Coronary artery (tissue), 2 donors: ENCODE results near the gene RNU5B-1.

ENCODE experiments used
- DNase-seq: peaks from one replicate; pipeline ENCODE4 v3.0.0-alpha.2; 2017; ENCODE audit warnings: low spot score
- H3K27ac ChIP-seq, 2 donors: fragments of 200-600 bp; sonication (generic); one replicate each; pipeline ENCODE4 v1.5.1; 2016 to 2019
- H3K4me3 ChIP-seq: fragments of 200-600 bp; sonication (generic); 2 replicates; pipeline ENCODE4 v1.5.1; 2016; ENCODE audit warnings: mild to moderate bottlenecking, moderate library complexity
- TF ChIP-seq, protein P1 (sequence below): fragments of 200-600 bp; sonication (generic); IDR thresholded peaks from one replicate; pipeline ENCODE4 v1.5.1; 2019; ENCODE audit warnings: antibody characterized with exemption

The RNU5B-1 gene

DNA sequence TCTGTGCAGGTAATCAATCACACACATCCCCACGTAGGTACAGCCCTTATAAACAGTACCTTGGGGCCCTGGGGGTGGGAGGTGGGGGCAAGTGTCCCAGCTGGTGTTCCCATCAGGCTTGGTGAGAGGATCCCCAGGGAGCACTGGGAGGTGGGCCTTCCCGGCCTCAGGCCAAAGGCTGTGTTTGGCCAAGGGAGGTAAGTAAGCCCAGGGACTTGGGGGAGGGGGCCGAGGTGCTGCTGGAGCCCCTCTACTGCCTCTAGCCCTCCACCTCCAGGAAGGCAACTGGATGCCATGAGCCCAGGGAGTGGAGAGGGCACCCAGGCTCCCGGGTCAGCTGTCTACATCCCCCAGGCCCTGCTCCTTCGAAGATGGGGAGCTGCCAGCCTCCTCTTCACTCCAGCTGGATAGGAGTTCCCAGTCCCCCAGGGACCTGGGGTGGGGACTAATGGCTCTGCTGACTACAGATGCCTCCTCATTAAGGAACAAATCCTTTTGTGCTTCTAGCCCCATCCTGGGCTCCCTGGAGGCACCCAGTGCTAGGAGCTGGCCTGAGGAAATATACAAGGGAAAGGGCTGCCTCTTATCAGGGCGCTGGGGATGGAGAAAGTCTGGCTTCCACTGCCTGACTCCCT, 33.1 kb downstream of the RNU5B-1 start:
- TF ChIP-seq, protein P1, sequence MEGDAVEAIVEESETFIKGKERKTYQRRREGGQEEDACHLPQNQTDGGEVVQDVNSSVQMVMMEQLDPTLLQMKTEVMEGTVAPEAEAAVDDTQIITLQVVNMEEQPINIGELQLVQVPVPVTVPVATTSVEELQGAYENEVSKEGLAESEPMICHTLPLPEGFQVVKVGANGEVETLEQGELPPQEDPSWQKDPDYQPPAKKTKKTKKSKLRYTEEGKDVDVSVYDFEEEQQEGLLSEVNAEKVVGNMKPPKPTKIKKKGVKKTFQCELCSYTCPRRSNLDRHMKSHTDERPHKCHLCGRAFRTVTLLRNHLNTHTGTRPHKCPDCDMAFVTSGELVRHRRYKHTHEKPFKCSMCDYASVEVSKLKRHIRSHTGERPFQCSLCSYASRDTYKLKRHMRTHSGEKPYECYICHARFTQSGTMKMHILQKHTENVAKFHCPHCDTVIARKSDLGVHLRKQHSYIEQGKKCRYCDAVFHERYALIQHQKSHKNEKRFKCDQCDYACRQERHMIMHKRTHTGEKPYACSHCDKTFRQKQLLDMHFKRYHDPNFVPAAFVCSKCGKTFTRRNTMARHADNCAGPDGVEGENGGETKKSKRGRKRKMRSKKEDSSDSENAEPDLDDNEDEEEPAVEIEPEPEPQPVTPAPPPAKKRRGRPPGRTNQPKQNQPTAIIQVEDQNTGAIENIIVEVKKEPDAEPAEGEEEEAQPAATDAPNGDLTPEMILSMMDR = no peak
- no peak overlapping the region for H3K27ac ChIP-seq
- no peak overlapping the region for H3K4me3 ChIP-seq
- no peak for DNase-seq

DNA sequence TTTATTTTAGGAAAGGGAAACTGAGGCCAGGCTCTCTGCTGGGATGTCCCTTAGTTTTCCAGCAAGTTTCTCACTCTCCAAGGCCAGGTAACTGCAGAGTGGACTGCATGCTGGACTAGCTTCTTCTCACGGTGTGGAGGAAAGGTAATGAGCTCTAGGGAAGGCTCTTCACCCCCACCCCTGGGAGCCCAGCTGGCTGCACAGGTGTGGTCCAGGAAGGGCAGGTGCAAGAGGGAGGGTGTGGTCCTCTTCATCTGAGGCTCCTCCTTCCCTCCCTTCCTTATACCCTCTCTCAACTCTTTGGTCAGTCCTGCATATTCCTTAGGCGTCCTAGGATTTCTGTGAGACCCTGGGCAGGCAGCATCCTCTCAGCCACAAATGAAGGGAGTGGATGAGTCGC, 33.9 kb downstream of the RNU5B-1 start:
- H3K4me3 ChIP-seq = no peak overlapping the region
- TF ChIP-seq, protein P1 = no peak
- H3K27ac ChIP-seq = no peak overlapping the region
- DNase-seq = no peak

DNA sequence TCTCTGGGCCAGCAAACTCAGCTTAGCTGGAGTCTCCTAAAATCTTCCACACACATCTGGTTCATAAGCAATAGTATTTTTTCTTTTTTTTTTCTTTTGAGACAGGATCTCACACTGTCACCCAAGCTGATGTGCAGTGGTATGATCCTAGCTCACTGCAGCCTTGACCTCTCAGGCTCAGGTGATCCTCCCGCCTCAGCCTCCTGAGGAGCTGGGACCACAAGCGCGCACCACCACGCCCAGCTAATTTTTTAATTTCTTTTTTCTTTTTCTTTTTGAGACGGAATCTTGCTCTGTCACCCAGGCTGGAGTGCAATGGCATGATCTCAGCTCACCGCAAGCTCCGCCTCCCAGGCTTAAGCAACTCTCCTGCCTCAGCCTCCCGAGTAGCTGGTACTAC, 34.3 kb downstream of the RNU5B-1 start:
- TF ChIP-seq, protein P1 = no peak

DNA sequence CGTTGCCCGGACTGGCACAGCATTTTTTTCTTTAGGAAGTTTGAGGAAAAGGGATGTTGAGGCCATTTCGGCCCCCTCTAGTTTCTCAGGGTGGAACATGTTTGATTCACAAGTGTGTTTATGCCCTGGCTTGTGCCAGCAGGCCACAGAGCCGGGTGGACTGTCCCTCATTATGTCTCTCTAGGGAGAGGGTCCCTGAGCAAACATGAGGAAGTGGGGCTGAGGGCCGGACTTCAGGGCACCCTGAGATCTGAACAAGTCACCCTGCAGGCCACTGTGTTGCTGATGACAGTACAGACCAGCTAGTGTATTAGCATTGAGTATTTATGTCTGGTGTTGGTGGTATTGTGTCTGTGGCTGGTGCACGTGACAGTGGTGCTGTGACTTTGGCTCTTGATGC, 34.9 kb downstream of the RNU5B-1 start:
- Histone ChIP-seq H3K27ac (no peak overlapping the region), H3K4me3 (no peak overlapping the region)
- TF ChIP-seq, protein P1 = no peak
- DNase-seq = no peak

More for the DNA sequence above, 34.3 kb downstream of the RNU5B-1 start:
- Histone ChIP-seq H3K27ac (no peak overlapping the region), H3K4me3 (no peak overlapping the region)
- DNase-seq = no peak

DNA sequence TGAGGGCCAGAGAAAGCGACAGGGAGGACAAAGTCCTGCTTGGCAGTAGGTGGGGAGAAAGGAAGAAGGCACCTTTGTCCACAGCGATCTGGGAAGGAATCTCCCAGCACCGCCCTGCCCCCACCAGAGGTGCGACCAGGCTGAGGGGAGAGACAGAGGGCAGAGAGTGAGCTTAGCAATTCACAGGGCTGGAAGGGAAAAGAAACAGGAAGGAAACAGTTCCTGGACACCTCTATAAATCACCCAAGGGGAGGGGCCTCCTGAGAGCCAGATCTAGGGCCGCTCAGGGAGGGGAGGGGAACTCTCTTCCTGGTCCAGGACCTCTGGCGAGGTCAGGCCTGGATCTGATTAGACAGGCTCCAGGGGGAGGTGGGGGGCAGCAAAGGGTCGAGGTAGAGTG, 35.4 kb downstream of the RNU5B-1 start:
- TF ChIP-seq, protein P1 = no peak
- DNase-seq = no peak
- H3K27ac ChIP-seq = no peak overlapping the region
- no peak overlapping the region for H3K4me3 ChIP-seq

DNA sequence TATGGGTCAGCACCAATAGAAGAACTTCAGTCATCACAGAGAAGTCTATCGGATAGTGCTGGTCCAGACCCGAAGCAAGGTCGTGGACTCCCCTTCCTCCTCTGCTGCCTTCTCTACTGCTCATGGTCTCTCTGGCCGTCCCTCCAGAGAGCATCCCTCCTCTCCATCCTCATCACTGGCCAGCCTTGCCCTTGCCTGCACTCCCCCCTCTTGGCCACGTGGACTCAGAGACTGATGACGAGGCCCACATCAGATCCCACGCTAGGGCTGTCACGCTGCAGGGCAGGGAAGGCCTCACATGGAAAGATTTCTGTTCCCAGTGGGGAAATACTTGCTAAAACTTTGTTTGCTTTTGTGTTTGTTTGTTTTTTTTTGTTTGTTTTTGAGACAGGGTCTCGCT, 38.0 kb downstream of the RNU5B-1 start:
- no peak overlapping the region for H3K4me3 ChIP-seq
- H3K27ac ChIP-seq = no peak overlapping the region
- DNase-seq = no peak
- TF ChIP-seq, protein P1 = no peak

DNA sequence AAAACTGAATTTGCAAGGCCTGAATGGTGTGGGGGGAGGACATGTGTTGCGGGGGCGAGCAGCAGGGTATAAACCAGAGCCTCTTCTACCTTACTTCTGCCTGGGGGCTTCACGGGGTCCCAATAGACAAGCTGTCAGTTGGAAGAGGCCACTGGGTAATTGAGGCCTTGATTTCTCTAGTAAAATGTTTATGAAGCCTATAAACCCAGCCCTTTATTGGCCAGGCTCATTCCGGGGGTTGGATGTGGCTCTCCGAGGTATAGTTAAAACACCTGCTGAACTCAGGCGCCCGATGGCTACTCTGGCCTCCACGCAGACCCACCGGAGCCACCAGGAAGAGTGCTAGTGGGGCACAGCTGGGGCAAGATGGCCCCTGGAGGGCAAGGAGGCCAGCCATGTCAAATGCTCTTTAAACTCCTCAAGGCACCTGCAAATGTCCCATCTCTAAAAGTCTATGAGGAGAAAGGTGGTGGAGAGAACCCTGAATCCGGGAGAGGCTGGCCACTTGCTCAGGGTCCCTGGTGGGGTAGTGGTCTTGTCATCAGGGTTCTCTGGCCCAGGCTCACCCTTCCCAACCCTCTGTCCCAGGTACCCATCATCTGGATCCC, 39.0 kb downstream of the RNU5B-1 start:
- Histone ChIP-seq H3K4me3 (no peak overlapping the region), H3K27ac (no peak overlapping the region)
- TF ChIP-seq, protein P1 = no peak
- DNase-seq = no peak
